Type B pancreatic cell (in vitro differentiated cells): ENCODE measurements around the gene MEMO1. TPM values are rescaled to one million over a fixed set of nuclear protein-coding genes. Genes with fewer than 3 reads are reported as not detected.
A peak's percentile ranks its signal among the peaks of the same experiment; 100 is the strongest.
"Not testable (repeated sequence)": the region's sequence is repeated elsewhere in the genome, so short reads cannot be mapped to it uniquely, and the experiment has no call there.

Experiments
- DNase-seq: peaks from one replicate; pipeline ENCODE4 v3.0.0; 2021; ENCODE audit warnings: mixed read lengths; ENCODE audit not compliant: unreplicated experiment; ENCODE audit errors: extremely low spot score
- H3K27ac Mint-ChIP-seq: 2 replicates; pipeline ENCODE4 v1.8.0; 2021; ENCODE audit warnings: mild to moderate bottlenecking, mixed read lengths
- H3K27me3 Mint-ChIP-seq: 2 replicates; pipeline ENCODE4 v1.8.0; 2021; ENCODE audit warnings: mixed read lengths
- H3K36me3 Mint-ChIP-seq: 2 replicates; pipeline ENCODE4 v1.8.0; 2021; ENCODE audit warnings: mixed read lengths
- H3K4me1 Mint-ChIP-seq: one replicate; pipeline ENCODE4 v1.8.0; 2021; ENCODE audit warnings: mixed read lengths; ENCODE audit not compliant: unreplicated experiment
- H3K4me3 Mint-ChIP-seq: 2 replicates; pipeline ENCODE4 v1.8.0; 2021; ENCODE audit warnings: mild to moderate bottlenecking, mixed read lengths
- H3K9me3 Mint-ChIP-seq: 2 replicates; pipeline ENCODE4 v1.8.0; 2021; ENCODE audit warnings: mixed read lengths
- total RNA-seq: library from RNA; stranded (reverse); gene quantifications from 2 replicates; pipeline ENCODE4 v1.2.1, GENCODE V29; 2021; ENCODE audit warnings: low replicate concordance
- TF ChIP-seq, protein P1 (sequence below): fragments of 200-600 bp; sonication (generic); conservative IDR thresholded peaks from 2 replicates; pipeline ENCODE4 v1.5.0; 2021; ENCODE audit warnings: antibody characterized with exemption, mild to moderate bottlenecking

Gene MEMO1
- total RNA-seq, 1 donor from 2014 or later: 48.5 TPM

DNA sequence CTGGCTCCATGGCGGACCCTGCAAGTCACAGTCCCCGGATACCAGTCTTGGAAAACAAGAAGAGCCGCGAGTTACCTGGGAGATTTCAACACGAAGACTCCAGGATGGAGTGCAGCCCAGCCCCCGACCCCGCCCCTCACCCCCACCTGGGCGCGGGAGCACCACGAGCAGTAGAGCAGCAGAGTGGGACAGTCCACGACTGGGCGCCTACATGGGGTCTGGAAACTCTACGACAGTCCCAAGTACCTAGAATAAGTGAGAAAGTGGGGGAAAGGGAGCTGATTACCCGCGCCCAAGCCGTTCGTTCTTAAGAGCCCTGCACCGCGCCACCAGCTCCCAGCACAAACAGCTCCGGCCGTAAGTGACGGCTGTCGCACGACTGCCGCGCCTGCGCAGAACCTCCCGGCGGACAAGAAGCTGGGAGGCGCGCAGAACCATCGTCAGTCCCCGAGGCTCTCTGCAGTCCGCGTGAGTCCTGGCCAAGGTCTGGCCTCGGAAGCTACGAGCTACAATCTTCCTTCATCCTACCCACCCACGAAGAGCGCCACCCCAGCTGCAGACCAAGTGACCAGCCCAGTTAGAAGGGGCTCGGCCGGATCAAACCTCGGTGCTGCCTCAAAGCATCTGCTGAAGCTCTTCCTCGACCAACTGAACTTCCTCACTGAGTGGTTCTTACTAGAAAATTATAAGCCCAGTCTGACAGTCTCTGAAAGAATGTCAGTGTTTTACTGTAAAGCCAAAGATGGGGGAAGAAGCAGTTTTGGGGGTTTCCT lies 28.8 kb upstream of the MEMO1 start, which contains the start of gene DPY30:
TSS of gene DPY30 (minus strand) at position 359 of the 773 bp plus-strand sequence. CDS start at position 10, 349 bp downstream.
- Mint-ChIP-seq H3K4me1 (peaks cover 7% of the 10 kb centered on the region), H3K27me3 (no peaks in the 10 kb centered on the region), H3K27ac (peak within 1 kb of the TSS; percentile 96), H3K4me3 (peak within 1 kb of the TSS; percentile 97), H3K9me3 (no peaks in the 10 kb centered on the region), H3K36me3 (peaks cover 3% of the 10 kb centered on the region)
- DNase-seq: peak; percentile 93
- TF ChIP-seq, protein P1, sequence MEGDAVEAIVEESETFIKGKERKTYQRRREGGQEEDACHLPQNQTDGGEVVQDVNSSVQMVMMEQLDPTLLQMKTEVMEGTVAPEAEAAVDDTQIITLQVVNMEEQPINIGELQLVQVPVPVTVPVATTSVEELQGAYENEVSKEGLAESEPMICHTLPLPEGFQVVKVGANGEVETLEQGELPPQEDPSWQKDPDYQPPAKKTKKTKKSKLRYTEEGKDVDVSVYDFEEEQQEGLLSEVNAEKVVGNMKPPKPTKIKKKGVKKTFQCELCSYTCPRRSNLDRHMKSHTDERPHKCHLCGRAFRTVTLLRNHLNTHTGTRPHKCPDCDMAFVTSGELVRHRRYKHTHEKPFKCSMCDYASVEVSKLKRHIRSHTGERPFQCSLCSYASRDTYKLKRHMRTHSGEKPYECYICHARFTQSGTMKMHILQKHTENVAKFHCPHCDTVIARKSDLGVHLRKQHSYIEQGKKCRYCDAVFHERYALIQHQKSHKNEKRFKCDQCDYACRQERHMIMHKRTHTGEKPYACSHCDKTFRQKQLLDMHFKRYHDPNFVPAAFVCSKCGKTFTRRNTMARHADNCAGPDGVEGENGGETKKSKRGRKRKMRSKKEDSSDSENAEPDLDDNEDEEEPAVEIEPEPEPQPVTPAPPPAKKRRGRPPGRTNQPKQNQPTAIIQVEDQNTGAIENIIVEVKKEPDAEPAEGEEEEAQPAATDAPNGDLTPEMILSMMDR: no peak

DNA sequence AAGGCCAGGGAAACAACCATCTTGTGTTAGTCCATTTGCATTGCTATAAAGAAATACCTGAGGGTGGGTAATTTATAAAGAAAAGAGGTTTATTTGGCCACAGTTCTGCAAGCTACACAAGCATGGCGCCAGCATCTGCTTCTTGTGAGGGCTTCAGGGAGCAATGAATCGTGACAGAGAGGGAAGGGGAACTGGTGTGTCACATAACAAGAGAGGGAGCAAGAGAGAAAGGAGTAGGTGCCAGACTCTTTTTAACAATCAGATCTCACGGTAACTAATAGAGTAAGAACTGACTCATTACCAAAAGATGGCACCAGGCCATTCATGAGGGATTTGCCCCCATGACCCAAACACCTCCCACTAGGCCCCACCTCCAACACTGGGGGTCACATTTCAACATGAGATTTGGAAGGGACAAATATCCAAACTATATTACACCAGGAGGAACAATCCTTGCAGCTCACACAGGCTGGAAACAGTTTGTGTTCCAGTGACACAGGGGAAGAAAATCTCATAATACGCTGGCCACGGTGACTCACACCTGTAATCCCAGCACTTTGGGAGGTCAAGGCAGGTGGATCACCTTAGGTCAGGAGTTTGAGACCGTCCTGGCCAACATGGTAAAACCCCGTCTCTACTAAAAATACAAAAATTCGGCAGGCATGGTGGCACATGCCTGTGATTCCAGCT lies 23.5 kb upstream of the MEMO1 start:
- H3K27ac Mint-ChIP-seq, H3K4me3 Mint-ChIP-seq, DNase-seq, H3K4me1 Mint-ChIP-seq, H3K27me3 Mint-ChIP-seq, H3K9me3 Mint-ChIP-seq: not testable (repeated sequence)
- H3K36me3 Mint-ChIP-seq: peaks cover 18% of the 10 kb centered on the region

DNA sequence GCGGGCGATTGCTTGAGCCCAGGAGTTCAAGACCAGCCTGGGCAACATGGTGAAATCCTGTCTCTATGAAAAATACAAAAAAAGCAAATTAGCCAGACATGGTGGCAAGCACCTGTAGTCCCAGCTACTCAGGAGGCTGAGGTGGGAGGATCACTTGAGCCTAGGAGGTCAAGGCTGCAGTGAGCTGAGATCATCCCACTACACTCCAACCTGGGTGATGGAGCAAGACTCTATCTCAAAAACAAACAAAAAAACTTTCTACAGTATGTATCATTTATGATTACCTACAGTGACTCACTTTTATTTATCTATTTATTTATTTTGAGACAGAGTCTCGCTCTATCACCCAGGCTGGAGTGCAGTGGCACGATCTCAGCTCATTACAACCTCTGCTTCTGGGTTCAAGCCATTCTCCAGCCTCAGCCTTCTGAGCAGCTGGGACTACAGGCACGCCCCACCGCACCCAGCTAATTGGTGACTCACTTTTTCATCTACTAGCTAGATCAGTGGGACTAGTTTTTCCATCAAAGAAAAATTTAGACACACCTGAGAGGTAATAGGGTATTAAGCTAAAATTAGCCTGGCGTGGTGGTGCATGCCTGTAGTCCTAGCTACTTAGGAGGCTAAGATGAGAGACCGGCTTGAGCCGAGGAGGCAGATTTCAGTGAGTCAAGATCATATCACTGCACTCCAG lies 8.1 kb upstream of the MEMO1 start:
- H3K9me3 Mint-ChIP-seq, H3K27me3 Mint-ChIP-seq, DNase-seq, H3K4me1 Mint-ChIP-seq, H3K4me3 Mint-ChIP-seq, H3K27ac Mint-ChIP-seq: not testable (repeated sequence)
- H3K36me3 Mint-ChIP-seq: peaks cover 11% of the 10 kb centered on the region

DNA sequence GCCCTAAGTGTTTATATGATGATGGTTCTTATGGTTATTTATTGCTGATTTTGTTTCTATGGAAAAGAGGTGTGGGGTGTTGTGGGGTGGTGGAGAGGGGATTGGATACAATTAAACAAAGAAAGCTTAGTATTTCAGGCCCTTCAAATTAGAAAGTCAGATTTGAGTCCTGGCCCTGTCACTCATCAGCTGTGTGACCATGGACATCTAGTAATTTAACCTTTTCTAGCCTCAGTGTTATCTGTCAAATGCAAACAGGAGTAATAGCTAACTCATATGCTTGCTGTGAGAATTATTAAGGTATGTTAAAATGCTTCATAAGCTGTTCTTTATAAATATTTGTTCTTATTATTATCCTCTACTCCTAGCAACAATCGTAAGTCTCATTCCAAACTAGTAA lies 2.1 kb upstream of the MEMO1 start:
- H3K36me3 Mint-ChIP-seq: peaks cover 9% of the 10 kb centered on the region
- H3K4me3 Mint-ChIP-seq: no peak overlapping the region
- peaks cover 14% of the 10 kb centered on the region for H3K4me1 Mint-ChIP-seq
- TF ChIP-seq, protein P1: no peak
- H3K27ac Mint-ChIP-seq: no peak overlapping the region
- no peaks in the 10 kb centered on the region for H3K9me3 Mint-ChIP-seq
- no peak for DNase-seq
- no peaks in the 10 kb centered on the region for H3K27me3 Mint-ChIP-seq

DNA sequence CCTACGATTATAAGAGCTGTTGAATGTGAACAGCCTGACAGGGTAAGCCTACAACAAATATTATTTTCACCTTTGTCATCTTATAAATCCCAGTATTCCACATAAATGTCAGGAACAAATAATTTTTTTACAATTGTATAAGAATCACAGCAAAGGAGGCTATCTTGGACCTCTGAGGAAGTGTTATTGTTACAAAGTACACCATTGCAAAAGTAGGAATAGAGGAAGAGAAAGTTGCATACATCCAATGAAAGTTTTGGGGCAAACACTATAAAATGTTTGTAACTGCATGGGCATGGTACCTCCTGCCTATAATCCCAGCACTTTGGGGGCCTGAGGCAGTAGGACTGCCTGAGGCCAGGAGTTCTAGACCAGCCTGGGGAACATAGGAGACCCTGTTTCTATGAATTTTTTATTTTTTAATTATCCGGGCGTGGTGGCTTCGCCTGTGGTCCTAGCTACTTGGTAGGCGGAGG lies 715 bp upstream of the MEMO1 start:
- H3K27ac Mint-ChIP-seq: peak overlapping the region; percentile 96
- H3K9me3 Mint-ChIP-seq: no peaks in the 10 kb centered on the region
- peaks cover 13% of the 10 kb centered on the region for H3K36me3 Mint-ChIP-seq
- TF ChIP-seq, protein P1: no peak
- H3K27me3 Mint-ChIP-seq: no peaks in the 10 kb centered on the region
- no peak for DNase-seq
- H3K4me3 Mint-ChIP-seq: peak overlapping the region; percentile 95
- peaks cover 21% of the 10 kb centered on the region for H3K4me1 Mint-ChIP-seq

DNA sequence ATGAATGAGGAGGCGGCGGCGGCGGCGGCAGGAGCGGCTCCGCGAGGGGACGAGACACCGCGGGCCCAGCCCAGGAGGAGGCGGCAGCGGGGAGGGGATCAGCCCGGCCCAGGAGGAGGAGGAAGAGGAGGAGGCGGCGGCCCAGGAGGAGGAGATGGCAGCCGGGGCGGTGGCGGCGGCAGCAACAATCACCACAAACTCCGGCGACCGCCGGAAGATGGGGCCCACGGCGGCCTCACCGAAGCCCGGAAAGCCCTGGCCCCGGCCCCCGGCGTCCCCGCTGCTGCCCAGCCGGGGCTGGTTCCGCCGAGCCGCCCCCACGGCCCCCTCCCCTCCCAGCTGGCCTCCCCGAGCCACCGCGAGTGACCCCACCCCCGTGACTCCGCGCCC lies 533 bp downstream of the MEMO1 start:
- Mint-ChIP-seq H3K4me1 (peaks cover 31% of the 10 kb centered on the region), H3K4me3 (peak overlapping the region; percentile 39), H3K36me3 (peaks cover 16% of the 10 kb centered on the region)
- DNase-seq: peak; percentile 80
- H3K27ac Mint-ChIP-seq, H3K27me3 Mint-ChIP-seq, H3K9me3 Mint-ChIP-seq: not testable (repeated sequence)
